NCI-H2029 treated with DMSO at 0.1 percent for 48 hours (cell line): ENCODE results near the gene SLC6A9.
A peak's percentile ranks its signal among the peaks of the same experiment; 100 is the strongest.

ENCODE experiments used
- DNase-seq: peaks from one replicate; lab custom pipeline; 2025; lab: John Stamatoyannopoulos, UW

The SLC6A9 gene

DNA sequence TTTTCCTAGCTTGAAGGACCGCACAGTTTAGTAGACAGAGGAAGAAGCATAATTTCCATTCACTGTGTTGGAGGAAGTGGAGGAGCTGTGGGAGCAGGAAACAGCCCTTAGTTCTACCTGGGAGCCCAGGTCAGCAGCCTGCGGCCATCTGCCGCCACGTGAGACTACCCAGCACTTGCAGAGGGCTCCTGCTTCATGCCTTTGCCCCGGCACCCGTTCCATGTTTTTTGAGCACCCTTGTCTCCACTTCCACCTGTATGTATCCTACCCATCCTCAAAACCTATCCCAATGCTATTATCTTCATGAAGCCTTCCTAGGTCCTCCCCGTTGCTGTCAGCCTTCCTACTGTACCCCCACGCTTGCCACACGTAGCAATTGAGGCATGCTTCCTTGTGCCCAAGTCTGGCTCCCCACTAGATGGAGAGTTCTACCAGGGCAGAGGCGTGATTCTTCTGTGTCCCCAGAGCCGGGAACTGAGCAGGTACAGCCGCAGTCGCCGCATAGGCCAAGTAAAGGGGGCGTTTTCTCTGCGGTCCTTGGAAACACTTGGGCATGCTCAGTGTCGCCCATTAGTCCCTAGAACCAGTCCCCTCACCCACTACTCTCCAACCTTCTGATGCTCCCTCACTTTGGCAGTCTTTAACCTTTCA lies 1.9 kb downstream of the SLC6A9 start:
- DNase-seq: no peak

DNA sequence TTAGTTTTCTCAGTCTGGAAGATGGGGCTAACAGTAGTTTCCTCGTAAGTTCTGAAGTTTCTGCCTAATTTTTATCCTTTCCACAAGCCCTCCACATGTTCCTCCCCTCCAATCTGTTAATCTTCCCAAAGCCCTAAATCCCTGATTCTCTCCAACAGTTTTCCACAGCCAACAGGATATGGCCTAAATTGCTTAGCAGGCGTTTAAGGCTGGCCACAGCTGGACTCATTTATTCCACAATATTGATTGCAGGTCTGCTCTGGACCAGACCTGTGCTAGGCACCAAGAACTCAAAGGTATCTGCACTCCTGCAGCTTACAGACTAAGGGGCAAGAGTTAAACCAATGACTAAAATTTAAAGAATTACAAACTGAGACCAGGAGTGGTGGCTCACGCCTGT lies 3.9 kb downstream of the SLC6A9 start:
- no peak for DNase-seq

DNA sequence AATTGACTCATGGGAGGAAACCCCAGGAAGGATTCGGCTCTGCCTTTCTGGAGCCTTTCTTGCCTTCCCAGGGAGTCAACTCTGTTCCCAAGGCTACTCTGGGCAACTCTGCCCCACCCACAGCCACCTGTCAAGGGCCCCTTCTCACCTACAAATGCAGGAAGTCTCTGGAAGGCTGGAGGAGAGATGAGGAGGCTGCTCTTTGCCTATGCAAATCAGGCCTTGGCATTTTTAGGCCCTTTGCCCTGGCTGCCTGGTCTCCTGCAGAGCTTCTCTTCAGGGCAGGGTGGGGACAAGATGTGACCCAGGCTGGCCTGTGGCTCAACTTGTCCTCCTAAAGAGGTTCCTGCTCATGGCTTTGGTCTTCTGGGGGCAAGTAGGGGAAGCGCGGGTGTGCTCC lies 5.4 kb downstream of the SLC6A9 start:
- DNase-seq: no peak

DNA sequence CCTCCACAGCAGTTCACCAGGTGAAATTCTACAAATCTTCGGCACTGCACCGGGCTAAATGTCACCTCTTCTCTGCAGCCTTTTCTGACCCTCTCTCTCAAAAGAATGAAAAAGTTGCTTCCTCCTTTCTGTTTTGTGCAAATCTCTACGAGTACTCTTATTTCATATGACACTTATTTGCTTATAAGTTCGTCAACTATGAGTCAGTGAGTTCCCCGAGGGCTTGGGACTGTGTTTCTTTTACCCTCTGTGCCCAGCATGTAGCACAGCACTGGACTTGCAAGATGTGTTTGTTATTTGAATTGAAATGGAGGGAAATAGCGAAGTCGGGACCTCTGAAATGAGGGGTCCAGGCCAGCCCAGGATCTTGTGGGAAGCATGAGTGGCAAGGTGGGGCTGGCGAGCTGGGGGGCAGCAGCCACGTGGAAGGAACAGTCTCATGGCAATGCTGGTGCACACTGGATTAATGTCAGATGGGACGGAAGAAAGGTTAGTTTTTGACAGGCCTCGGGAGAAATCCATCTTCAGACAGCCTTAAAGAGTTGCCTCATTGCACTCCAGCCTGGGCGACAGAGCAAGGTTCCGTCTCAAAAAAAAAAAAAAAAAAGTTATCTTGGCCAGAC lies 6.2 kb downstream of the SLC6A9 start:
- no peak for DNase-seq

DNA sequence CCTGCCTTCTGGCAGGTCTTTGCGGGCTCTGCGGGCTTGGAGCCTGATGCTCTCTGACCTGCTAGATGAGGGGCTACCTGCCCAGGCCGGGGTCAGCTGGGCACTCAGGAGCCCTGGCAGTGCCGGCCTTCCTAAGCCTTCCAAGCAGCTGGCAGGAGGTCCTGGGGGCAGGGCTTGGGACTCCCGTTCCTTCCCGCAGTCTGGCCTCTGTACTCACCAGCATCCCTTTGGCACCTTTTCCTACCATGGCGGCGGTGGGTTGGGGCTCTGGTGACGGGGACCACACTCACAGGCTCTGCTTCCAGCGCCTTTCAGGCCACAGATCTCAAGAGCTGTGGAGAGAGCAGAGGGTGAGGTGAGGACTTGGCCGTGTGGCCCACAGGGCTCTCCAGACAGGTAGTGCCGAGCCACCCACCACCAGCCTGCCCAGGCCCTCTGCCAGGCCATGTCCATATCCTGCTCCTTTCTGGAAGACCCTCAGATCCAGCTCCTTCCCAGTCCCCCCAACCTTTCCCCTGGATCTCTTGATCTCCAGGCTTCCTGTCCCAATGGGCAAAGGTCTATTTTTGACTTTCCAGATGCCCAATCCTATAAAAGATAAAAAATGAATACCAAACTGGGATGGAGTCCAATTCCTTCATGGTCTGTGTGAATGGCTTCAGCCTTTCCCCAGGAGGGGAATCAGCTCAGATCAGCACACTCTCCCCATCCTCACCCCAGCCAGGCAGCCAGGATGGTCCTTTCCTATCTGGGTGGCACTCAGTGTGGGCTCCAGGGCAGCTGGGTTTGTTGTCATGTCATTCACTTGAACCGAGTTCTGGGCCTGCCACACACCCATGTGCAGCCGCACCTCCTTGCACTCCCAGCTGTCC lies 7.0 kb downstream of the SLC6A9 start:
- no peak for DNase-seq

DNA sequence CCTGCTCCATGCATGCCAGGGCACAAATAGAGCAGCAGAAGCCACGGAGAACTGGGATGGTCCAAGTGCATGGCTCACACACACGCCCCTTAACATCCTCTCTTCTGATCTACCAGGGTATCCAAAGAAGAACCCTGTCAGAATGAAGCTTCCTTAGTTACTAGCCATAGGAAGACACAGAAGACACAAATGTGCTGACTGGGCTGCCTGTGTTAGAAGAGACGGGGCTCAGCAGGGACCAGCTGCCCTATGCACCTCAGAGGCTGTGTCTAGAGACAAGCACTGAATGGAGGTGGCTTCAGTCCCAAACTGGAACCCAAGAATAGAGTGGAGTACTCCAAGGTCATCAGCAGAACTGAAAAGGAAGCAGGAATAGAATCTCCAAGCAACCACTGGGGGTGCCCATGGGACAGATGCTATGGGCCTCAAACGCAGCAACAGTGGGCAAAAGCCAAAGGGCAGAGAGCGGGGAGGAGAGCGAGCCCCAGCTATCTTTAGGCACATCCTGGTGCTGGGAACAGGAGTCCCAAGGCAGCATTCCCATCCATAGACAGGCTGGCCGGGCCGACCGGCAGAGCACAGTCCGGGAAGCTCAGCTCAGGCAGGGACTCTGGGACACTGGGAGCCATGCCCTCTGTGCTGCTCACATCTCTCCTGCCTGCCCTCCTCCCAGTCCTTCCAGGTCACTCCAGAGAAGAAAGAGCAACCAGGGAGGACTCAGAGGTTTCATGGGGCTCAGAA lies 9.5 kb downstream of the SLC6A9 start:
- no peak for DNase-seq

DNA sequence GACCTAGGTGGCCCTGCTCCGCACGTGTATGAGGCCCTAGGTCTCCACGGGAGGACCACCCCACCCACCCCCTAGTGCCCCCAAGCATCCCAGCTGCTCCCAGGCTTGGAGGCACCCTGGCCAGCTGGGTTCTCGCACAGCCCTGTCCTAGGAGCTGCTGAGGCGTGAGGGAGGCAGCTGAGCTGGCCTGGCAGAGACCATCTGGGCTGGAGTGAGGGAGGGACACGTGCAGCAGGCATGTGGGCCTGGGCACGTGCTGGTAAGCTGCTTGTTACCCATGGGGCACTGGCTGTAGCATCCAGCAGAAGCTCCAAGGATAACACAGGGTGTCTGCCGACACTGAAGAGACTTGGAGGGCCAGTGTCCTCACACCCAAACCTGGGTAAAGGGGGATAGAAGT lies 10.1 kb downstream of the SLC6A9 start:
- DNase-seq: no peak

DNA sequence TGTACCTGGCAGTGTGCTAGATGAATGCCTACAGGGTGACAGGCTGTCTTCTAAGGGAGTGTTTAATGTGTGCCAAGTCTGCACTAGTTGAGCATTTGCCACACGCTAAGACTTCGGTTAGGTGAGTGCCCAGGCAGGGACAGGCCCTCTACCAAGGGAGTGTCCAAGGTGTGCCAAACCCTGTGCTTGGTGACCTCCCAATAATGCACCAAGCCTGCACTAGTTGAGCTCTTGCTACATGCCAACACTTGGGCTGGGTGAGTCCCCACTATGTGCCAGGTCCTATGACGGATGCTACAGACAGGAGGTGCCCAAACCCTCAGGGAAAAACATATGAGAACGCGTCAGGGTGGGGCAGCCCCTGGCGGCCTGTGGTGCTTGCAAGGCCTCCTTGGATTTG lies 10.8 kb downstream of the SLC6A9 start:
- no peak for DNase-seq

DNA sequence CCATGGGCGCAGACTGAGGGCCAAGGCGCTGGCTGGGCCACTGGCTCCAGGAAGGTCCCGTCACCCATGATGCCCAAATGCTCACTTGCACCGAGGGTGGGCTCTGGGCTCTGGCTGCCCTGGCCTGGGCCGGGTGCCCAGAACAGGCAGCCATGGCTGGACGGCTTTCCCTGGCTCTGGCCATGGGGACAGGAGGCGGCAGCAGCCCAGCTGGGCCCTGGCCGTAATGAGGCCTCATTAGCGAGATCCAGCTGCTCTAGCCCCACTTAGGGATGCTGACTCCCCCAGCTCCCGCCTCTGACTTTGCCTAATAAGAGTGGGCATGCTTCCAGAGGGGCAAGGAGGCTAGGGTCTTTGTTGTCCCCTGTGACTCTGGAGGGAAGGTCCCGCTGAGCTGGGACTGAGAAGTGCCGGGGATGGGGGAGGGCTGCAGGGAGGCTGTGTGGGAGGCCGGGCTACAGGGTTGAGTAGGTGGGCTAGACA lies 11.8 kb downstream of the SLC6A9 start:
- DNase-seq: no peak

DNA sequence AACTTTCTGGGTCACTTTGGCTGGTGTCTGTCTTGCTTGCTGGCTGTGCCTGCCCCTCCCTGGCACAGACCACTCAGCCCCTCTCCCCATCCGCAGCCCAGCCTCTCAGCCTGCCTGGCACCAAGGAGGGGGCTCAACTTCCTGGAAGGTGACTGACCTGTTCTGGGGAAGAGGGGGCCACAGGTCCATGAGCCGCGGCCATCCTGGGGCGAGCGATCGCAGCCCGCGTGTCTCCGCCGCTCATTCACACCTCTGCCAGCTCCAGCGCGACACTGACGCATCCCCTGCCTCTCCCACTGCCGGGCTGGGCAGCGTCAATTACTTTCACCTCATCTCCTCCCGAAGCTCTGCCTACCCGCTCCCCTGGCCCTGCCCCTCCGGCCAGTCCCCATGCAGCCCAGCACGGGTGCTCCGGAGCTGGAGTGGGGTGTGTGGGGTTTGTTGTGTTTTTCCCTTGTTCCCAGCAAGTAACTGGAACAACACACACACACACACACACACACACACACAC lies 14.3 kb downstream of the SLC6A9 start:
- DNase-seq: no peak

DNA sequence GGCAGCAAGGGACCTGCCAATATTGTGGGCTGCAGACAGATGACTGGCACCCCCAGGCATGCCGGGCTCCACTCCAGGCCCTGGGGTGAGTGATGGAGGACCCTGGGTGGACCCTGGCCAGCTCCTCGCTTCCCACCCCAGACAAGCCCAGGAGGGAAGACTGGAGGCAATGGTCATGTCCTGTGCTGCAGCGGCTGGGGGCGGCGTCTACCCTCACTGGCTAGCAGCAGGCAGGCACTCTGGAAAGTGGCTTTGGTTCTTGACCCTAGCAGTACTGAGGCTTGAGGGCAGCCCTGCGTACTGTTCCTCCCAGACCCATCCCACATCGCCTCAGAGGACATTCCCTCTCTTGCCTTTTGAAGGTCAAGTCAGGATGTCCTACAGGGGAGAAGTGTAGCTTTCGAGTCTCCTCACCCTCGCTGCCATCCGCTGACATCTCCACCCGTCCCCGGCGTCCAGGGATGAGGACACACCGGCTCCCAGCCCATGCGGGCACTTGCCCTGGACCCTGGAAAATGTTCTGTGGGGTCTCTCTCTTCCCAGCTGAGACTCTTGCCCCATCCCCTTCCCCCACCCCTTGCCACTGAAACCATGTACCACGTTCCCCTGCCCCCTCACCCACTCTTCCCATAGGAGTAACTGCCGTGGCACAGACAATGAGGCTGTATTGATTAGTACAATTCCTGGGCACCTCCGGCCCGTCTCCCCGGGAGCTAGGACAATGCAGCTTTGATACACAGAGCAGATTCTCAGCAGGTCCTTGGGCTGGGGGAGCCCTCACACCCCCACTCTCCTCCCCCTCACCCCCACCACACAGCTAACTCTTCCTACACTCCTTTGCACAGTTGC lies 15.0 kb downstream of the SLC6A9 start:
- no peak for DNase-seq

DNA sequence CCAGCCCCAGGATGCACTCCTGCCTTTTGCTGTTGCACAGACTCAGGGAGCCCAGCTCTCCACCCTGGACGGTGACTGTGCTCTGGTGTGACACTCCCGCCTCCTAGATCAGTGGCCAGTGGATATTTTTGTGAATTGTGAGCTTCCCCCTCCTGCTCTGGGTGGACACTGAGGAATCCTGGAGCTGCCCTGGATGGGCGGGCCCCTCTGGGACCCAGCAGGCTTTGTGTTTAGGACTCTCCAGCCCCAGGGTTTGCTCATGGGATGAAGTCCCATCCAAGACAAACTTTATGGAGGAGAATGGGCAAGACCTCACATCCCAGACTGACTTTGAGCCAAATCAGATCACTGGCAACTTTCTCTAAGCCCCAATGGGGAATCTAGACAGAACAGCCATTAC lies 16.1 kb downstream of the SLC6A9 start:
- no peak for DNase-seq

DNA sequence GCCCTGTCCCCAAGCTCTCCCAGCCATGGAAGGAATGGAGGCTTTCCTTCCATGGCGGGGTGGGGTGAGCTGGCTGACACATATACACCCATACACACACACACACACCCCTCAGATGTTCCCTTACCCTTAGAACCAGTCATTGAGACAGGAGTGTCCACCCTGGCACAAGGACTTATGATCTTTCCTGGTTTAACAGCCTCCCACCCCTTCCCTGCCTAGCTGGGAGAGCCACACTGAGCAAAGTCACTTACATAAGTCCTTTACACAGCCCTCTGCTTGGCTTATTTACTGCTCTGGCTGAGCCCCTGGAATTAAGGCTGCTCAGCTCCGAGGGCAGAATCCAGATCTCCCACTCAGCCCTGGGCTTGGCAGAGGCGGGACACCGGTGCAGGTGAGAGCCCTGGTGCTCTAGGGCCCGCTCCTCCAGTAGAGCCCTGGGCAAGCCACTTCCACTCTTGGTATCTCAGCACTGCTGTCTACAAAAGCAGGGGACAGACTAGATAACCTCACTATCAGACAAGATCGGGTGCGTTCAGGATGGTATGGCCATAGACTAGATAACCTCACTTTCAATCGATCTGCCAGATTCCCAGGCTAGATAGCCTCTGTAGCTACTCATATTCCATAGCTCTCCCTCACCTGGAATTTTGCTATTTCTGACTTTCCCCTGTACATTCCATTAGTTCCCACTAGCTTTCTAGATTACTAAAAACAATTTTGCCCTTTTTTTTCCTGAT lies 16.7 kb downstream of the SLC6A9 start:
- DNase-seq: no peak

DNA sequence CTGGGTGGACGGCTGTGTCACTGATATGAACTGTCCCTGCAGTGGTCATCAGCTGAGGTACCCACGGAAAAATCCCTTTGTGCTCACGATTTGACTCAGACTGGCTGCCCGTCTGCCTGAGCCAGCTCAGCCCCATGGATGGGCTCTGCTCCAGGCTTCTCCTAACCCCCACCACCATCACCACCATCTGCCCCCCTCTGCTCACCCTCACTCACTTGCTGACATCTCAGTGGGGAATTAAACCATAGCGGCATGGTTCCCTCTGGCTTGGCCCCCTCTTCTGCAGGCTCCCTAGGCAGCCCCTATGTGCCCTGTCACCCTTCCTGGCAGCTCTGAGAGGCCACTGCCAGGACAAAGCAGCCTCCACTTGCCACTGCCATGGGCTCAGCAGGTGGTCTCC lies 17.3 kb downstream of the SLC6A9 start:
- DNase-seq: no peak

DNA sequence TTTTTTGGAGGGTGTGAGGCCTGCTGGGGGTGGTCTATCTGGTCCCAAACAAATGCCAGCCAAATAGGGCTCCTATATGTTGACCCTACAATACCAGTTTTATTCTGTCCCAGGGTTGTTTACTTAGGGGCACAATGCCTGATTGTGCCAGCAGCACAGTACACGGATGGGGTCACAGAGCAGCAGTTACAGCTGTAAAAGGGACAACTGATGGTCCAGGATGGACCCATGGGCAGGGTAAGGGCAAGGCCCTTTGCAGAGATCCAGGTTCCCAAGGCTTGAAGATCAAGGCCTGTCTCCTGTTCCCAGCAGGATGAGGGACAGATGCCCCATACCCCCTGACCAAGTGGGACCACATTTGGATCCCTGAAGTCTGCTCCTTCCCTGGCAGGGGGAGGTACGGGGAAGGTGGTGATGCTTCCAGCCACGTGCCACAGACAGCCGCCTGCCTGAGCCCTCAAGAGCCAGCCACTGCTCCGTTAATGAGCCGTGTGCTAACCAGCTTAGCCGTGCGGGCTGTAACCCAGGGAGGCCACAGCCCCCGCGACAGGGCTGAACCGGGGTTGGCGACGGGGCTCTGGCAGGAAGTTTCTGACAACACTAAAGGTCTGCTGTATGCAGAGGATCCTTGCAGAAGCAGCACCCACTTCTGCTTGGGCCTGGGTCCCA lies 18.2 kb downstream of the SLC6A9 start:
- DNase-seq: no peak

DNA sequence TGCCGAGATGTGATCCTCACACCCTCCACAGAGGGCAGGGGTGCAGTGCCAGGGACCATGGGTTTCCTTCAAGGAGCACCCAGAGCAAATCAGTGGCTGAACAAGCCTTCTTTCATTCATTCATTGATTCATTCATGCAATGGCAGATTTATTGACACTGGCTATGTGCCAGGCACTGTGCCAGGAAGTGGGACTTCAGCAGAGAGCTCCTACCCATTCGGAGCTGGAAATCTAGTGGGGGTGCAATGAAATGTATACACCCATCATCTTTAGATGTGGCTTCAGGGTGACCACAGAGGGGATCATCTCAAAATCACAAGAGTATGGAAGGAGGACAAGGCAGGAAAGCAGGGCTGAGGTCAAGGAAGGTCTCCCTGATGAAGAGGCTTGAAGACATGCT lies 18.9 kb downstream of the SLC6A9 start:
- peak; percentile 64 for DNase-seq

DNA sequence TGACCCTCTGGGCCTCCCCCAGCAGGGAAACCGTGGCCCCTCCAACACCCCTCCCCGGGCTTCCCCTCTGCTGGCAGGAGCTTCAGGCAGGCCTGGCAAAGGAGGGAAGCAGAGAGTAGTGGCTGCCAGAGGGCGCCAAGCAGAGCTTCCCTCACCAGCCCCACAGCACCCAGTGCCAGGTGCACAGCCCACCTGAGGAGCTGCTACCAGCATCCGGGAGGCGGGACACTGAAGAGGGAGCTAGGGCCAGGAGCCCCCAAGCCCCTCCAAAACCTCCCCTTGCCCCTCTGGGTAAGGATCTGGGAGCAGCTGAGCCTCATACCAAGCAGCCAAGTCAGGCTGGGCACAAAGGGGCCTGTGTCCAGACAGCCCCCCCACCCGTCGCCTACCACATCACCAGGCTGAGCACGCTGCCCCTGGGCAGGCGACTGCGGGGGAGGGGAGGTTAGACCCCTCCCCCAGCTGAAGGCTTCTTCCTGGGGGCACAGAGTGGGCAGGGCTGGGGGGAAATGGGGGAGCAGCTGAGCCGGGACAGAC lies 20.3 kb downstream of the SLC6A9 start:
- no peak for DNase-seq

DNA sequence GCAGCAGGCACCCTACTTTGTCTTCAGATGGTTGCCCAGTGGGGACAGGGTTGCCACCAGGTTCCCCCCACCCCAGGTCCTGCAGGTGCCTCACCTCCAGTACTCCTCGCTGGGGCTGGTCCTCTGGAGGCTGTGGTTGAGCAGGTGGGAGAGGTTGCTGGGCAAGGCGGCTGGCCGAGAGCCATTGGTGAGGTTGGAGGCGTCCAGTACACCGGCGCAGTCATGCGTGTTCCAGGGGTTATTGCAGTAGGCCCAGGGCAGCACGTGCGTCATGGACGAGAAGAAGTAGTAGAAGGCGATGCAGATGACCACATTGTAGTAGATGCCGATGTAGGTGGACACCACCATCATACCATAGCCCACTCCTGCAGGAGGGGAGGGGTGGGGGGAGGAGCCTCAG lies 23.0 kb downstream of the SLC6A9 start:
- no peak for DNase-seq

DNA sequence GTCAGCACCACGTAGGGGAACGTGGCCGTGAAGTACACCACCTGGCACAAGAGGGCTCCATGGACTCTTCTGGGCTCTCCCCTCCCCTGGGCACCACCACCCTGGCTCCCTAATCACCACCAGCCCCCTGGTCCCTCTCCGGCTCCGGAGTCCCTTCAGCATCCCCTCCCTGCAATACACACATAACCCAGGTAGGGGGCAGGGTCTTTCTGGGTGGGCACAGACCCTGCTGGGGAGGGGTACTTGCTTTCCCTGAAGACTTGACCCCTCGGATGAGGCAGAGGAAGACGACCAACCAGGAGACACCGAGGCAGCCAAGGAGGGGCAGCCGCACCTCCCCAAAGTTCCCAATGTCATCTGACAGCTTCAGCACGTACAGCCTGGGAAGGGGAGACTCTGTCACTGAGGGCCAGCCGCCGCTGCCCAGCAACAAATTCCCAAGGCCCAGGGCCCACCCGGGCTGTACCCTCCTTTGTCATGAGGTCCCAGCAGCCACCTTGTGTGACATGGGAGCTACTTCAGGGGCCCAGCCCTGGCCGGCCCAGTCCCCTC lies 28.6 kb downstream of the SLC6A9 start:
- no peak for DNase-seq
